ENCODE data around the gene DTD1. TPM values are rescaled to one million over a fixed set of nuclear protein-coding genes. Genes with fewer than 3 reads are reported as not detected.

DTD1 gene
- polyA plus RNA-seq, 3 donors = 20.6 to 25.9 (median 24.5) TPM

DNA sequence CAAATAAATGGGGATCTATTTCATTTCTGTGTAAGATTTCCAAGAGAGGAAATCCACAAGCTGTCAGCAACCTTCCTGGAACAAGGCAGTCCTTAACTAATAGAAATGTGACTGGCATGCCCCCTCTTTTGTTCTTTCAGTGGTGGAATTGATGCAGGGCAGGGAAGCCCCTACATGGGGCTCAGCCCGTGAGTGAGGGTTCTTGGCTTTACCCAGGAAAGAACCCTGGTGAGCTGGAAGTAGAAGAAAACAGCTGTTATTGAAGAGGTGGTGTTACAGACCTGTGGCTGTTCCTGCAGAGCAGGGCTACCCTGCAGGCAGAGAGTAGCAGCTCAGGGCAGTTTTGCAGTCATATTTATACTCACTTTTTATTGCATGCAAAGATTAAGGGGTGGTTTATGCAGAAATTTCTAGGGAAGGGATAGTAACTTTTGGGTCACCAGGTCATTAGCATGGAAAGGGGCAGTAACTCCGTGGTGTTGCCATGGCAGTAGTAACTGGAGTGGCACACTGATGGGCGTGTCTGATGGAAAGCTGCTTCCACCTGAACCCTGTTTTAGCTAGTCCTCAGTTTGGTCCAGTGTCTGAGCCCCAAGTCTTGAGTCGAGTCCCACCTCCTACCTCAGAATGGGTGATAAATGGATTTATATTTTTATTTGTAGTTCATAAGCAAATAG, 137.1 kb downstream of the DTD1 start:
- 81 to 91% (median 89%) methylated on average over 4 of the region's 4 CpGs for WGBS, 3 donors

DNA sequence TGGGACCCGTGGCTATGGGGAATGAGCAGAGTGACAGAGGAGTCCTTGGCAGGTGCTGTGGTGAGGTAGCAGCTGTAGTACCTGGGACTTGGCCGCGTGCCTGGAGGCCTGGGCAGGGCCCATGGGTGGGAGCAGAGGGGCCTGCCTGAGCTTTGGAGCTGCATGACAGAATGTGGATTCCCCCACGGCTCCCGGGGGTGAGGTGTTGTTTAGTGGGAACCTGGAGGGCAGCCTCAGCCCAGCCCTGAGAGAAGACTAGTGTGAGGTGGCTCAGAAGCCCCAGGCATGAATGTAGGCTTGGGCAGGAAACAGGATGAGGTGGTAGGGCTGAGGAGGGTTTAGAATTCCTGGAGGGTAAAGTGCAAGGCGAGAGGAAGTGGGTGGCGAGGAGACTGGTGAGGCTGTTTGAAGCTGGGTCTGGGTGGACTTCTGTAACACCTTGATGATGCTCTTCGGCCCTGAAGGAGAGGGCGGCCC, 139.2 kb downstream of the DTD1 start:
- no peak overlapping the region for H3K27ac ChIP-seq (ENCODE audit: low read depth, low read length)
- 64 to 85% (median 84%) methylated on average over 7 to 9 of the region's 9 CpGs for WGBS, 3 donors

More for the DNA sequence above, 137.1 kb downstream of the DTD1 start:
- no peak overlapping the region for H3K27ac ChIP-seq (ENCODE audit: low read depth, low read length)

DNA sequence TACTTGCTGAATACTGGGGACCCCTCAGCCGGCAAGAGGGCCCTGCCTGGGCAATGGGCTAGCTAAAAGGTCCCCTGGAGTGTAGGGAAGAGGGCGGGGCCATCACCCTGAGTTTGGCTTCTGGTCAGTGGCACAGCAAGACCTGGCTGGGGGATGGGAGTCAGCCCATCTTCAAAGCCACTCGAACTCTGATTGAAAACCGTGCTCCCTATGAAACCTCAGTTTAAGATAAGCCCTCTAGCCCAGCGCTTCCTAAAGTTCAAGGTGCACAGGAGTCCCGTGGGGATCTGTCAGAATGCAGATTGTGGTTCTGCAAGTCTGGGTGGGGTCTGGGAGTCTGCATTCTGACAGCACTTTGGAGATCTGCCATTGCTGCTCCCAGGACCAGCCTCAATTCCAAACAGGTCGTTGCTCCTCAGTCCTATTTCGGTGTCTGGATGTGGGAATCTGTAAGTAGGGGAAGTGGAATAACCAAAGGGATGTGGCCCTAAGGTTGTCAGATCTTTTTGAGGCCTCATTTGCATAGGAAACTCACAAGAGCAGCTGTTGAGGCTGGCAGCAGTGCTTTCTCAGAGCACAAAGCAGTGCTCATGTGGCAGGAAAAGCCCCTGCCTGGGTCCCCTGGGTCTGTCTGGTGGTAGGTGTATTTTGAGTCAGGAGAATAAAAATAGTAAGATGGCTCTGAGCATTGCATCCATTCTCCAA, 140.5 kb downstream of the DTD1 start:
- H3K27ac ChIP-seq (ENCODE audit: low read depth, low read length) = no peak overlapping the region
- 67 to 74% (median 74%) methylated on average over 8 of the region's 8 CpGs for WGBS, 3 donors

- 78 to 87% (median 85%) methylated on average over 5 of the region's 5 CpGs for WGBS, 3 donors
- H3K27ac ChIP-seq (ENCODE audit: low read depth, low read length) = no peak overlapping the region
These were observed 141.0 kb downstream of the DTD1 start for GRCh38 chr20:18728870-18729224.

GRCh38 chr20:18729231-18729825, 141.5 kb downstream of the DTD1 start:
- WGBS, 3 donors = 88 to 92% (median 92%) methylated on average over 6 of the region's 6 CpGs
- no peak overlapping the region for H3K27ac ChIP-seq (ENCODE audit: low read depth, low read length)

GRCh38 chr20:18731940-18732339, 144.1 kb downstream of the DTD1 start:
- 93 to 100% (median 94%) methylated on average over 1 of the region's 1 CpG for WGBS, 3 donors
- H3K27ac ChIP-seq (ENCODE audit: low read depth, low read length) = no peak overlapping the region

DNA sequence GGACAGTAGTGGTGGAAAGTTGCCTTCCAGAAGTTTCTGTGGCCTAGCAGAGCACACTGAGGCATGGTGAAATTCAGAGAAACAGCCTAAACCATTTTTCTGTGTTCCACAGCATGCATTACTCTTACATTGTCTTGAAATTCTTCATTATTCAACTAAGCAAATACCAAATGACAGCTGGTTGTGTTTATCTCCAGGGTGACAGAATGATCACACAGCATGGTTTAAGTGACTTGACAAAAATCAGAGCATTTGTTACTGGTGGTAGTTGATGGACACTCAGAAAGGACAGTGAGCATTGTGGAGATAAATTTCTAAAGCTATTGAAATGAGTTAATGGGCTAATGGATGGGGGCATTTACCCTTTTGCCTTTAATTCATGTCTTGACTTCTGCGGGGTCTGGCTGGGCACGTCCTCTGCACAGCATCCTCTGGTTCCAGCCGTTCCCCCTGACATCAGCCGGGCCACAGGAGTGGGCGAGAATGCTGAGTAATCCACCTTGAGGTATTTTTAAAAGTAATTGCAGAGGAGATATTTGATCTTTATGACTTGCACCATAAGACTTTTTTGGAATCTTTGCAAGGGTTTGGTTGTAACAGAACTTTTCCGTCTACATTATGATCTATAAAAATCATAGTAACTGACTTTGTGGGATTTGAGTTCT, 146.8 kb downstream of the DTD1 start:
- WGBS, 3 donors = 91 to 98% (median 97%) methylated on average over 6 of the region's 6 CpGs
- H3K27ac ChIP-seq (ENCODE audit: low read depth, low read length) = no peak overlapping the region

GRCh38 chr20:18737140-18737539, 149.3 kb downstream of the DTD1 start:
- 95 to 99% (median 96%) methylated on average over 4 of the region's 4 CpGs for WGBS, 3 donors
- no peak overlapping the region for H3K27ac ChIP-seq (ENCODE audit: low read depth, low read length)

- H3K27ac ChIP-seq (ENCODE audit: low read depth, low read length) = no peak overlapping the region
- WGBS, 3 donors = 68 to 88% (median 73%) methylated on average over 5 of the region's 5 CpGs
These were observed 150.2 kb downstream of the DTD1 start for GRCh38 chr20:18738055-18738454.

DNA sequence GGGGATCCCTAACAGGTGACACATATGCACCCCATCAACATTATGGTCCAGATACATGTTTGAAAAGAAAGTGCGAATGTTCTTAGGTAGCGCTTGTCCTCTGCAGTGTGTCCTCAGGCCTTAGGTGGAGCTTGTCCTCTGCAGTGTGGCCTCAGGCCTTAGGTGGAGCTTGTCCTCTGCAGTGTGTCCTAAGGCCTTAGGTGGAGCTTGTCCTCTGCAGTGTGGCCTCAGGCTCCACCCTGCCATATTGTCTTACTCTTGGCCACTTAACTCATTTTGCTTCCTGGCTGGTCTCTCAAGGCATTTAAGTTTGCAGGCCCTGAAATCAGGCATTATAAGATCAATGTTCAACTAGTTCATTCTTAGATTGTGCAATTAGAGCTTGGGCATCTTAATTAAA, 151.0 kb downstream of the DTD1 start:
- 97 to 100% (median 97%) methylated on average over 2 of the region's 2 CpGs for WGBS, 3 donors
- H3K27ac ChIP-seq (ENCODE audit: low read depth, low read length) = no peak overlapping the region

GRCh38 chr20:18739751-18740166, 151.9 kb downstream of the DTD1 start:
- whole genome bisulfite sequencing, 3 donors = 43 to 55% (median 52%) methylated on average over 4 of the region's 4 CpGs
- no peak overlapping the region for H3K27ac ChIP-seq (ENCODE audit: low read depth, low read length)

DNA sequence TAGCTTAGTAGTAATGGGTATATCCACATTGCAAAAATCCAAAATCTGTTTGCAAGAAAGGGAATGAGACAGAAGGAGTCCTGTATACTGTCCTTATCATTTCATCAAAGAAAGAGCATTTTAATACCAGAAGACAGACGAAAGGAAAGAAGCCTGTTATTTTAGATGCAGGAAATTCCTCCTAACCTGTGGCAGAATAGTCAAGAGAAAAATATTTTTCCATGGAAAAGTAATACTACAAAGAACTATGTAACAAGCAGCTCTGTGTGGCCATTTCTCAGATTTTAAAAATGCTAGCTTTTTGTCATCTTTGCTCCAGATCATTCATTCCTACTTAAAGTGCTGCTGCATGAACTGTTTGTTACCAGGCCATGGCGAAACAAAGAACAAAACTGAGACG, 152.9 kb downstream of the DTD1 start:
- H3K27ac ChIP-seq (ENCODE audit: low read depth, low read length) = no peak overlapping the region
- 88 to 95% (median 90%) methylated on average over 3 of the region's 3 CpGs for WGBS, 3 donors

GRCh38 chr20:18742841-18743240, 155.0 kb downstream of the DTD1 start:
- no peak overlapping the region for H3K27ac ChIP-seq (ENCODE audit: low read depth, low read length)
- 84 to 91% (median 84%) methylated on average over 3 of the region's 3 CpGs for WGBS, 3 donors

DNA sequence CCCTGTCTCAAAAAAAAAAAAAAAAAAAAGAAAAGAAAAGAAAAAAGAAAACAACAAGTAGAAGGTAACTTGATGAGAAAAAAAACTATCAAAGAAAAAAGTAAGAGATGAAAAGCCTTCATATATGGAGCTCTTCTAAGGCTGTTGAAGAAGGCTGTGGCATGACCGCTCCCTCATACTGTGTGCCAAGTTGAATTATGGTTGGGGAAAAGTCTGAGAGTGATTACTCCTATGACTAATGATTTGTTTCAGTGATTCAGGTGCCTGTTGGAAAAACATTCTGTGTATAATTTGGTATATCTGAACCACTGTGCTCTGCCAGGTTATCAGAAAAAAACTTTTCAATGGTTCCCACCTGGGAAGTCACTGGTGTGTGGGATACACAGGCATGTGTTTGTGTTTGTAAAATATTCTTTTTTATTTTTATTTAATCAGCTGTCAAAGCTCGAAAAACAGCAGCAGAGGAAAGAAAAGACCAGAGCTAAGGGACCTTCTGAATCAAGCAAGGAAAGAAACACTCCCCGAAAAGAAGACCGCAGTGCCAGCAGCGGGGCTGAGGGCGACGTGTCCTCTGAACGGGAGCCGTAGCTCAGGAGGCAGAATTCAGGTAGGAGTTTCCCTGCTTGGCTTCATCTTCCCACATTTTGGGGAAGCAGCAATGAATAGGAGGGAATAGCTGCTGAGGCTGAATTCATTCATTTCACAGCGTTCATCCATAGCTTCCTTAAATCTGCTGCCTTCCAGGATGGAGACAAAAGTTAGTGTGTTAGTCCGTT, 156.0 kb downstream of the DTD1 start:
- H3K27ac ChIP-seq (ENCODE audit: low read depth, low read length) = no peak overlapping the region
- 90 to 94% (median 93%) methylated on average over 11 of the region's 11 CpGs for WGBS, 3 donors

DNA sequence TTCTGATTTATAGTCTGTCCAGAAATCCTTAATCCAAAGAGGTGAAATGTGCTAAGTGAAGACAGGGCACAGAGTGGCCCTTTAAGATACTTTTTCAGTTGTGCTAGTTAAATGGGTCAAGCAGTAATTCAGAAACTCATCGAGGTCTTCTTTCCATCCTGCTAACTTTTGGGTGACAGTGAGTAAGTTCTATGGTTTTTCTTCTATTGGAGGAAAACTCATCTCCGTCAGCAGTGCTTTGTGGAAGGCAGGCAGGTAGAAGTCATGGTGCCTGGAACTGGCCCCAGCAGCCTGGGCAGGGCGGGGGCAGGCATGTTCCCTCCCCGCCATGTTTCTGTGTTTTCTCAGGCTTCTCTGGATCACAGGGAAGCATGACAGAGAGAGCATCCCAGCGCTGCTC, 159.2 kb downstream of the DTD1 start:
- no peak overlapping the region for H3K27ac ChIP-seq (ENCODE audit: low read depth, low read length)
- 73 to 88% (median 79%) methylated on average over 5 of the region's 5 CpGs for WGBS, 3 donors

- WGBS, 3 donors = 84 to 87% (median 85%) methylated on average over 5 of the region's 5 CpGs
- no peak overlapping the region for H3K27ac ChIP-seq (ENCODE audit: low read depth, low read length)
These were observed 161.1 kb downstream of the DTD1 start for GRCh38 chr20:18748987-18749386.

DNA sequence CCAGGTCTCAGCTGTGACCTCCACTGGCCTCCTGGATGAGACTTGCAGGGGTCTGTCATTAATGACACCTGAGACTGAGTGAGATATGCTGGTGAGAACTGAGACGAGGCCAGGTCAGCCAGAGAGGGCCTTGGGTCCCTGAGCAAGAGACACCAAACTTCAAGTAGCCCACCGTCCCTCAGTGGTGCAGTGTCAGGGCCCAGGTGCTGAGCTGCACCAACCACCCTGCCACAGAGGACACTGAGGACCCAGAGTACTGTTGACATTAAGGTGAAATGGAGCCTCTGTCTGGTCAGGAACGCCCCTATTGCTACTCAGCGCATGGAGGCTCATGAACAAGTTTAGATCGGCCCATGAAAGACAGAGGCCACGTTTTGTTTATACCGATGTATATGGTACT, 161.7 kb downstream of the DTD1 start:
- 94 to 97% (median 97%) methylated on average over 7 of the region's 7 CpGs for WGBS, 3 donors
- H3K27ac ChIP-seq (ENCODE audit: low read depth, low read length) = no peak overlapping the region

GRCh38 chr20:18750735-18751134, 162.9 kb downstream of the DTD1 start:
- no peak overlapping the region for H3K27ac ChIP-seq (ENCODE audit: low read depth, low read length)
- WGBS, 3 donors = 50 to 72% (median 53%) methylated on average over 1 of the region's 1 CpG

Measured in adipose tissue (tissue), 3 donors.